Stromal cell of bone marrow (primary cell): ENCODE results near the gene MYLK4.

Source experiments
- DNase-seq: peaks from one replicate; pipeline ENCODE4 v3.0.0-alpha.2; 2012; ENCODE audit warnings: low read depth

Gene MYLK4

DNA sequence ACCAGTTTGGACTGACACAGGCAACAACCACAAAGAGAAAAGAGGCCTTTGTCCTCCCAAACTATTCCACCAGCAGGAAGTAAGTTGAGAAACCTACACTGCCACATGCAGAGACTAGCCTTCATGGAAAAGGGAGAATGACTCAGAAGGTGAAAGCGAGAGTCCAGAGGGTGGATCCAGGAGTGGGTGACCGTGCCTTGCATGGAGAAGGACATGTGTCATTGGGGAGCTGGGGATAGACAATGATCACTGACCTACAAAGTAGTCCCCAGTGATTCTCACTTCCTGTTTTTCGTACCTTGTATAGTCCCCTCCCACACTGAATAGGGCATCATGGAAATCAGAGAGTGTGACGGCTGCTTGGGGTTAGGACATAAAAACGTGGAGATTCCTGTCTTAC lies 91.9 kb downstream of the MYLK4 start:
- no peak for DNase-seq

DNA sequence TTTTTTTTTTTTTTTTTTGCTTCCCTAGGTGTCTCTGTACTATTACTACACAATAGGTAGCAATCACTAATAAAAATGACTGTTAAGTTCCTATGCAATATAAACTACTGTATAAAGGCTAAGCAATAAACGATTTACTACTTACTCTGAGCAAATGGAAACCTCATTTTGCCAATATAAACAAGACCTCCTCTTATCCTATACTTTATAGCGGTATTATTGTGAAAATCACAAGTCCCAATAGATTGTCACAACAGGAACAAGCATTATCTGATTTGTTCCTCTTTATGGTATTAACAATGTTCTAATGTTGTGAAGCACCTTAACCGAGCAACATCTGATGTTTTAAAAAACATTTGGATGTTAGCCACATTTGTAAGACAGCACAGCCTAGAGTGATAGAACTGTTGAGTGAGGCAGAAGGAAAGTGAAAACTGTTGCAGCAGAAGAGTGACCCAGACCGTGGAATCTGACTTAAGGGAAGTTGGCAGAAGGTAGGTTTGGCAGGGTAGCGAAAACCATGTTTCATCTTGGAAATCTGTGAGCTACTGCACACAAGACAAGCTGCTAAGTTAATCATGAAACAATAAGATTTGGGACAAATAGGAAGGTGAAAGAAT lies 94.2 kb downstream of the MYLK4 start:
- DNase-seq, result no peak

DNA sequence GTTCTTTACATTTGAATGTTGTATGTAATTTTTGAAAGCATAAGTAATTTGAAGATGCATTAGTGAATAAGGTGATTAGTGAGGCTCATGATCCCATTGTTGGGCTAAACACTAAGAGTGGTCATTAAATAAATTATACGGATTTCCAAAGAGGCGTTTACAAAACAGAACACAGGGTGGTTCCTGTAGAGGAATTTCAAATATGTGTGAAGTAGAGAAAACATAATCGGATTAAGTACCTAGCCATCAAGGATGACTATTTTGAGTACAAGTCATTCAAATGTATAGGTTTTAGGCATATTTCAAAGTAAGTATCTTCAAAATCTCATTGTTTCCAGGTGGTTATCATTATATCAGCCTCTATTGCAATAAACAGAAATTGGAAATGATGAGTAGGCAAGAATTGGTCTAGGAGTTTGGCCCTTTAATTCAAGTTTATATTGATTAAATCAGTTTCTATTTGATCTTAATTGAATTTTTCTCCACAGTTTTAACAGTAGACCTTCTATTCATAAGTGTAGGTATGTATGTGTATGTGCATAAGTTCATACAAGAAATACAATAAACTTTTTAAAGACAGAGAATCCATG lies 94.8 kb downstream of the MYLK4 start:
- no peak for DNase-seq

DNA sequence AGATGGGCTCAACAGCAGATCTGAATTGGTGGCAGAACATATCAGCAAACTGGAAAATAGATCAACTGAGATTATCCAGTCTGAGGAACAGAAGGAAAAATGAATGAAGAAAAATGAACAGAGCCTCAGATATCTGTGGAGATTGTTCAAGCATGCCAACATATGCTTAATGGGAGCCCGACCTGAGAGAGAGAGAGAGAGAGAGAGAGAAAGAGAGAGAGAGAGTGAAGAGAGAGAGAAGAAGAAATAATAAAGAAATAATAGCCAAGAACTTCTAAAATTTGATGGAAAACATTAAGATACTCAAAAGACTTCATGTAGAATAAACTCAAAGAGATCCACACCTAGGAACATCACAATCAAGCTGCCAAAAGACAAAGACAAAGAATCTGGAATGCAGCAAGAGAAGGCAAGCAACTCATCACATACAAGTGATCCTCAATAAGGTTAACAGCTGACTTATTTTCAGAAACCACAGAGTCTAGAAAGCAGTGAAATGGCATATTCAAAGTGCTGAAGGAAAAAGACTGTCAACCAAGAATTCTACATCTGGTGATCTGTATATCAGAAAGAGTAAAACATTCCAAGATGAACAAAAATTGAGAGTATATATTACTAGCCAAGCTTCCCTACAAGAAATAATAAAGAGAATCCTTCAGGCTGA lies 97.2 kb downstream of the MYLK4 start:
- no peak for DNase-seq

DNA sequence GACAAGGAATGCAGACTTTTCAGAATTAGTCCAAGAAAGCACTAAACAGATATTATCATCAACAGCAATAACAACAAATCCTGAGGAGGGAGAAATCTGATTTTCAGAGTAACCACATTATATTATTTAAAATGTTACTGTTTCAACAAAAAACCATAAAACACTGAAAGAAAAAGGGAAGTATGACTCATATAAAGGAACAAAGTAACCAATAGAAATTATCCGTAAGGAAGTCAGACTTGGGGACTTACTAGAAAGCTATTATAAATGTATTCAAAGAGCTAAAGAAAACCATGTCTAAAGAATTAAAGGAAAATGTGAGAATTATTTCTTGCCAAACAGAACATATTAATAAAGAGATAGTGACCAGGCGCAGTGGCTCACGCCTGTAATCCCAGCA lies 98.1 kb downstream of the MYLK4 start:
- DNase-seq, result no peak

DNA sequence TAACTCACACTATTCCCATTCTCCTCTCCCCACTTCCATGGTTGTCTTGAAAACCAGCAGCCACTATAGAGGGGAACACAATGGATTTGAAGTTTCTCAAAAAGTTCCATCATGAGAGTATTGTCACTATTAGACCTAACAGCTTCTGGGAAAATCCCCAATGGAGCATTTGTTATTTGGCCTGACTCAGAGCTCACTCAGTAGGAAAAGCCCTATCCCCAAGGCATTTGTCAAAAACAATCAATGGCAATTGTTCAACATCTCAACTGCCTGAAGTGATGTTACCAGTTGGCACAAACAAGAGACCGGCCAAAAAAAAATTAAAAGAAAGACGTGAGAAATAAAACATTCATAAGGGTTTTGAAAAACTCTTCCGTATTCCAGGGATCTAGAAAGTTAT lies 98.8 kb downstream of the MYLK4 start:
- DNase-seq, result no peak

DNA sequence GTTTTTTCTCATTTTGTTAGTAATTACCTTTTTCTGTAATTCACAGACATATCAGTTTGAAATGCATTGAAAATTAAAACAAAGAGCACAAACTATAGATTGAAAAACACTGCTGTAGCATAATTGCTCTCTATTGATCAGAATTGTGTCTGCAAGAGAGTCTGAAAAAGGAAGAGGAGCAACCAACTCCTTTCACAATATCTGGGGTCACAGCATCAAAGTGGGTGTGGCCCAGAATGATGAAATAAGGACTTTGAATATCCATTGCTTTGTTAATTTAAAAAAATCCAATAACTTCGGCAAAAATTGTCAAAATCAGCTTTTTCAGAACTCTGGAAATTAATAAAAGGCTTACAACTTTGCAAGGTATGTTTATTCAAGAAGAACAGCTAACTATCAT lies 99.2 kb downstream of the MYLK4 start:
- DNase-seq, result no peak

DNA sequence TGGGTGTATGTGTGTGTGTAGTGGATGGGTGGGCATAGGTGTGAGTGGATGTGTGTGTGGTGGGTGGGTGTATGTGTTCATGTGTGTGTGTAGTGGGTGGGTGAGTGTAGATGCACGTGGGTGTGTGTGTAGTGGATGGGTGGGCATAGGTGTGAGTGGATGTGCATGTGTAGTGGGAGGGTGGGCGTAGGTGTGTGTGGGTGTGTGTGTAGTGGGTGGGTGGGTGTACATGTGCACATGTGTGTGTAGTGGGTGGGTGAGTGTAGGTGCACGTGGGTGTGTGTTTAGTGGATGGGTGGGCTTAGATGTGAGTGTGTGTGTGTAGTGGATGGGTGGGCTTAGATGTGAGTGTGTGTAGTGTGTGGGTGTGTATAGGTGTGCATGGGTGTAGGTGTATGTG lies 104.4 kb downstream of the MYLK4 start:
- DNase-seq, result no peak

DNA sequence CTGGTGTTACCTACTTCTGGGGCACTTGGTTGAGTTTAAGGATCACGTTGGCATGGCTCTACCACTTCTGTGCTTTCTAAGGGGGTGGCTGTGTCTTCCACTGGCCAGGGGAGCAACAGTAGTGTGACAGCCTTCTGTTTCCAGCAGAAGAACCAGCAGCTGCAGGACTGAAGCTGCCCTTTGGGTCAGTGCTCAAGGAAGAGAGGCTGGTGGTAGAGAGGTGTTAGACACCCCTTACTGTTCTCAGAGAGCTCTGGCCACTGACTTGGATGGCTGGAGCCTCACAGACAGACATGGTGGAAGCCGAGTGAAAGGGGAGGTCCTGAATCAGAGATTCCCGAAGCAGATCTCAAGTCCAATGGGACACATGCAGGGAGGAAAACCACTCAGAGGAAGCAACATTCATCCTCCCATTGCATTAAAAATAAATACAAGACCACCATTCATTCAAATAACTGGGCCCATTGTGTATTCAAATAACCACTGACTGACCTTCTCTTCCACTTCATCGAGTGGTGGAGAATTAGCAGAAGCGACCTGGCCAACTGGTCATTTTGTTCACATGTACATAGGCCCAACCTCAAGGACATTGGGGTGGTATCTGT lies 106.7 kb downstream of the MYLK4 start:
- DNase-seq, result no peak

DNA sequence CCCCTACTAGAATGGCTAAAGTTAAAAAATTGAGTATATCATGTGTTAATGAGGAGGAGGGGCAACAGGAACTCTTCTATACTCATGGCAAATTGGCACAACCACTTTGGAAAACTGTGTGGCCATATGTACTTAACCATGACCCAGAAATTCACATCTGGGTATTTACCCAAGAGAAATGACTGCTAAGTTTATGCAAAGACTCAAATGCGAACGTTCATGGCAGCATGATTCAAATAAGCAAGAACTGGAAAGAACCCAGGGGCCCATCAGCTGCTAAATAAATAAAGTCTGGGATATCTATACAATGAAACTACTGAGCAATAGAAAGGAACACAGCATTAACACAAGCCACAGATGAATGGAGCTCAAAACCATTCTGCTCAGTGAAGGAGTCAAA lies 107.6 kb downstream of the MYLK4 start:
- DNase-seq, result no peak

DNA sequence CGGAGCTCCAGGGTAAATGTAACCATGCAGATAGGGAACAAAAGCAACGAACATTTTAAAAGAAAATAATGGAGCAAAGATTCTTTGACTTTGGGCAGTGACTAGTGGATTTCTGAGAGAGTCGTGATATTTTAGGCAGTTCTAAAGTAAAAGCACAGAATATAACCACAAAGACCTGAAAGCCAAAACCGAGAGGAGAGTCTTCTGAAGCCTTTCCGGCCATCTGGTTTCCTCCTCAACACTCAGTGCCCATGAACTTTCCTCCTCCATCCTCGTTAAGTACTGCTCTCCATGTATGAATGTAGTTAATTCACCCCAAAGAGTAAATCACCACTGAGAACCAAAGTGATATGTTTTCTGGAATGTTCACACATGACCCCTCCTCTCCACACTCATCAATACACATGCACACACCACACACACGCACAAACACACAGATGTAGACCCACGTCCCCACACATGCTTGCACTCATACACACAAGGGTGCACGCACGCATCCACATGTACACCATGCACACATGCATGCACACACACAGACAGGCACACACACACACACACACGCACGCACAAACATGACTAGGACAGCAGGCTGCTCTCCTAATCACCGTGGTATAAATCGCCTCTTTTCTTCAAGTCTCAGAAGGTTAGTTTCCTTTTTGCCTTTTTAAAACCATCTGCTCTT lies 109.5 kb downstream of the MYLK4 start:
- DNase-seq, result no peak

DNA sequence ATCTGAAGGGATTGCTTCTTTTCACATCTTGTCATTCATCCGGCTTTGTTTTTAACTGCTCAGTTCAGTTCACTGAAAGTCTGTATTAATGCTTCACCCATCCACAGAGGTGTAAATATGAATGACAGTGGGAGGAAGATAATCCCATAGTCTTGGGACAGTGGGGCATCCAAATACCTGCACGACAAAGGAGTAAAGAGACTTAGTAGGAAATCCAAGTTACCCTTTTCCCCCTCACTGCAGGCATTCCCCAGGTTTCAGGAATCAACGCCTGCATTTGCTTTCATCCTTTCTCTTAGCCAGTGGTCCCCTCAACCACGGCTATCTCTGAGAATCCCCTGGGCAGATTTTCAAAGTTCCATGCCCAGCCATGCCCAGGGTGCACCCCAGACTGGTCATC lies 110.2 kb downstream of the MYLK4 start:
- DNase-seq, result no peak

DNA sequence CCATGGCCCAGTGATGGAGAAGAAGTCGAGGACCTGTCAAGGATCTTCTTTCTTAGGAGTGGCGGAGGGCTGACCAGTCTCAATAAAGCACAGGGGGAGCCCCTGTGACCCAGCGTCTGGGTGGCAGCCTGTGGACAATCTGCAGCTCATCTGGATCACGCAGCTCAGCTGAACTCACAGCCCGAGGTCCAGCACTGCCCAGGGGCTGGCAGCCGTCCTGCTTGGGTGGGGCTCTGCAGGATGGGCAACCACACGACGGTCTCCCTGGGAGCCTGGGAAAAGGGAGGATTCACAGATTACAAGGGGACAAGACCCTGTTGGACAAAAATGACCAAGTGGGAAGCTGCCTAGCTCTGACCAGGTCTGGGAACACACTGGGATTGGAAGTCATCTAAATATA lies 110.8 kb downstream of the MYLK4 start:
- no peak for DNase-seq

DNA sequence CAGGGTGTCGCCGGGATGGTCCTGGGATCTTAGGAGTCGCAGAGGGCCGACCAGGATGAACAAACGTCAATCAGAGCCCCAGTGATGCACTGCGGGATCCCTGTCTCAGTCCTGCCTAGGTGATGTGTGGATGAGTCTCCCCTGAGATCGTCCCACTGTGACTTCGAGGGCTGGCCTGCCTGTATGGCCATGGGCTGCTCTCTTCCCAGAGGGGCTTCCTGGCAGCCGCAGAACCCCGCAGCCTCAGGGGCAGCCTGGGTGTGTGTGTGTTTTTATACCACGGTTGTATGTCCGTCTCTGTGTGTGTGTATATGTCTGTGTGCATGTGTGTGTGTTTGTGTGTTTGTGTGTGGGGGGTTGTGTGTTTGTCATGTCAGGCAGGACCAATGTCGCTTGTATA lies 111.6 kb downstream of the MYLK4 start:
- no peak for DNase-seq

DNA sequence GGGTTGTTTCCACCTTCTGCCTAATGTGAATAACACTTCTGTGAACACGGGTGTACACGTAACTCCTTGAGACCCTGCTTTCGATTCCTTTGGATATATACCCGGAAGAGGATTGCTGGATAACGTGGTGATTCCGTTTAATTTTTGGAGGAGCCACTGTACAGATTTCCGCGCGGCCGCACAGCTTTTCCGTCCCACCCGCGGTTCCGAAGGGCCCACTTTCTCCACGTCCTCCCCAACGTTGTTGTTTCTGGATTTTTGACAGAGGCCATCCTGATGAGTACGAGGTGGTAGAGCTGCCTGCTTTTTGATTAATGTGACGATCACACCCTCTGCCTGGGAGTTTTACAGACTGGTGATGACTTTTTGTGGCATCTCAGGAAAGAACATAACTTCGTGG lies 114.0 kb downstream of the MYLK4 start:
- DNase-seq, result no peak

DNA sequence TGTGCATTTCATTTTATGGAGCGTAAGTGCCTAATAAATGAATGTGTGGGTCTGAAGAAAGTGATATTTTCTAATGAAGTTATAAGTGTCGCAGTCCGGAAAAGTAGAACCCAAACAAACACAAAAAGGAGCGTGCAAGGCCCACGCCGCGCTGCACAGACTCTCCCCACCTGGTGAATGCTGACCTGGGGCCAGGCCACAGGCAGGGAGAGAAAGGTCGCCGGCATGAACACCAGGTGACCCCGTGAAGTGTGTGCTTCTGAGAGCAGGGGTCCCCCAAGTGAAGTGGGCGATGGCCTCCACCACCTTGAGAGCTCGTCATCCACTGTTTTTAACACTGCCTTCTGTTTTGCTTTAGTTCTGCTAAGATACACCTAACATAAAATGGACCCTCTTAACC lies 114.8 kb downstream of the MYLK4 start:
- no peak for DNase-seq

DNA sequence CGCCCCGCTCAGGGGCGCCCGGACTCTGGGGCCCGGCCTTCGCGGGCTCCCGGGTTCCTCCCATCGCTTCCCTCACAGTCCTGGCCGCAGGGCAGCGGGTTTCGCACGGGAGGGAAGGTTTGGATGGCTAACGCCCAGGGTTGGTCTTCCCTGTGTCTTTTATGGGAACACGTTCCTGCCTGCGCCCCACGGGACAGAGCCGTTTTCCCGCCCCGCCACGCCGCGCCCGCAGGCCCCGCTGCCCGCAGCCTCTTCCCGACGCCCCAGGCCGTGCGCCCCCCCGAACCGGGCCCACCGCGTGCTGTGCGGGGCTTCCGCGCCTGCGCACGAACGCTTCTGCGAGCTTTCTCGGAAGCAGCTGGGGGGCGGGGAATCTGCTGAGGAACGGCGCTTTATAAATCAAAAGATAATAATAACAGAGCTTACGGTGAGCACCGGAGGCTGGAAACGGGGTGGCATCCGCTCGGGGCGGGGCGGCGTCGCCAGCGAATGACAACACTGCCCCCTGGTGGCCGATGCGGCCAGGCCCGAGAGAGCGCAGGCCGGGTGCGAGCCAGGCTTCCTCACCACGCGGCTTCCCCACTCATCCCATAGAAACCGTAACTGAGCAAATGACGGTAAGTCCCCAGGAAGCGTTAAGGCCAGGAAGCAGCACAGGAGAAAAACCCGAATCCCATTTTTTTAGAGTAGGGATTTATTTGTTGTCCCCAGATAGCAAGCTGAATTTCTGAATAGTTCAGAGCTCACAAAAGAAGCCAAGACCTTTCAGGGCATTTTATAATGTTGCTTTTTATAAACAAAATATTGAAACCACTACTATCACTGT lies 116.4 kb downstream of the MYLK4 start:
- DNase-seq, result peak; percentile 69

DNA sequence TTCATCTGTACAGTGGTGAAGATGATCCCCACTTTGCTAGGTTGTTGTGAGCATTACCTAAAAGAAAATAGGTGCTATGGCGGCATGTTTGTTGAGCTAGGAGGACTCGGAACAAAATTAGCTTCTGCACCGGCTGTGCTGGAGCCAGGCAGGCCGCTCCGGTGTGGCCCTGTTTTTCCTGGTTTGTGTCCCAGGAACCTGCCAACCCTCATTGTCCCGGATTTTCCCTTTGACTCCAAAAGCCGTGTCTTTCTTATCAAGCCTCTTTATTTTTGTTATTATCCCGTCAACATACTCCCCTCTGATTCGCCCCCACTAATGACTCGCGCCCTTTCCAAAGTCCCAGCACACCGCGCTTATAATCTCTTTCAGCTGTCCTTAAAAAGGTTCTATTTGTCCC lies 117.0 kb downstream of the MYLK4 start:
- no peak for DNase-seq

DNA sequence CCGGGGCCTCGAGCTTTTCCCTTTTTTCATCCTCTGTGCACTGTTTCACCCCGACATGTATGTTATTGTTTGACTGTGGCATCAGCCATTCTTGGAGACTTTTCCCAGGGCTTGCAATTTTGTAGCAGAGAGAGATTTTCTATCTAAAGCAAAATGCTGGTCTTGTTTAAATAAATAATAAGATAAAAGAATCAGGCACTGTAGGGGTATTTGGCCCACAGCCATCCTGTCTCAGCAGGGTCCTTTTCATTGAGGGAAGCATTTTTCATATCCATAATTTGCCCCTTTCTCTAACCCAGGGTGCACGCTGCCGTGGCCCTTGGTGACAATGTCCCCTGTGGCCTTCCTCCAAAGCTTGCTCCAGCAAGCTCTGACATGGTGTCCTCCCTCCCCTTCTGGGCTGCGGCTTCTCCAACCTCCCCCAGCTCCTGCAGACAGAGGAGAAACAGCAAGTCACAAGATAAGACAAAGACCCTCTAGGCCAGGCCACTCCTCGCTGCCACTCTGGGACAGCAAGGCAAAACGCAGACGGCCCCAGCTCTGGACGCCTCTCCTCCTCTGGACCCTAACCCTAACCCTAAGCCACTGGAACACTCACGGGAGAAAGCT lies 117.6 kb downstream of the MYLK4 start:
- no peak for DNase-seq

DNA sequence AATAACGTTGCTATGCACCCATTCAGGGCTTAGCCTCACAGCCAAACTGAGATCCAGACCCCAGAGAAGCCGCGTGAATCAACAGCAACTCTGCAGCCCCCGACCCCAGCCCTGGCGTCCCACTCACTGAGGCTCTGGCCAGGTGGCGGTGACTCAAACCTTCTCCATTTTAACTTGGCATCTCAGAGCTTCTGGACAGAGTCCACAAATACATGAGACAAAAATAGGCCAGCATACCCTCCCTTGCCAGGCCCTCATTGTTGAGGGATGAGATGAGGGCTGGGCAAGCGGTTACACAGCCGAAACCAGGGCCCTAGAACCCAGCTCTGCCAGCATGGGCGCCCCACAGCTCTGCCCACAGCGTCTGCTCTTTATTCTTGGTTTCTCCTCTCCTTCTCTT lies 118.4 kb downstream of the MYLK4 start:
- no peak for DNase-seq

DNA sequence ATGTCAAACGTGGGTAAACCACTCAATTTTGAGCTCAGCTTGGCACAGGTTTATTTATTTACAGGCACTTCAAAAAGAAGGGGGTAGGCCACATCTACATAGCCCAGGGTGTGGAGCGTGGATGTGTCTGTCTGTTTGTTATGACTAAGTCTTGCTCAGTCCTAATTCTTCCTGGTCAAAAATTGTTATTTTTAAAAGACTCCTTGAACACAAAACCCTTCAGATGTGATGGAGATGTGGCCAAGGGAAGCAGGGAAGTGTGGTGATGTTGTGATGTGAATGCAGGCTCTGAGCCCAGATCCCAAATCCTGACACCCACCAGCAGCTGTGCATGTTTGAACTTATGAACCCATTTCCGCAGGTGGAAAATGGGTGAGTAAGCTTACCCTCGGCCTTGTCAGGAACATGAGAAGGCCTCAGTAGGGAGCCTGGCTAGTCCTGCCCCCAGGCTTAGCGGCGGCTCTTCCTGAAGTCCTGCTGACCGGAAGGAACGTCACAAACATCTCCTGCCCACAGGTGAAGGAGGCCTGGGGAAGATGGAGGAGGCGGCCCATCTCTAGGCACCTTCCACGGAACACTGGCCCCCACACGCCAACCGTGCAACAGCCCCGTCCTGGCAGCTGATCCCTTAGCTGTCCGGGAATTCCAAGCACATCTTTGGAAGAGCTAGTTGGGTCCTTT lies 119.7 kb downstream of the MYLK4 start:
- DNase-seq, result peak; percentile 52
